Measurements from ENCODE around the gene OR52A5.
"Not testable (repeated sequence)": the region's sequence is repeated elsewhere in the genome, so short reads cannot be mapped to it uniquely, and the experiment has no call there.

The OR52A5 gene

DNA sequence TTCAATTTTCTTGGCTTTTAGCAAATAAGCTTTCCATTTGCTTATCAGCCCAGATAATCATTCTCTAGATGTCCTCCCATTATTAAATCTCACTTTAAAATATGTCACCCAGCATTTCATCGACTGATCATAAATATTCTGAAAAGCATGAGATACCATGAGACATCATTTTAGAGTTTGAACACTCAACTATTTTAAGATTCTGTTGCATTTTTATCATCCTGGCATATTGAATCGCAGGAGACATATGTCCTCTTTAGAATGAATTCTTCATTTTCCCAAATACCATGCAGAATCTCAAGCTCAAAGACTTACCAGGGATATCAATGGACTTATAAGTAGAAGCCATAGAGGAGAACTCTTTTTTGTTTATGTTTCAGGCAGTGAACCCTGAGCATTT, at the start of gene OR52A5:
TSS of gene OR52A5 (minus strand) at position 361 of the 400 bp plus-strand sequence. CDS start 5,714 bp downstream, outside the sequence.
- H3K27me3 Mint-ChIP-seq (ENCODE audit: low read depth), result no peaks in the 10 kb centered on the region
- no peak within 1 kb of the TSS for H3K4me3 Mint-ChIP-seq
- no peak within 1 kb of the TSS for H3K27ac Mint-ChIP-seq
- H3K9me3 Mint-ChIP-seq, result no peaks in the 10 kb centered on the region
- H3K4me1 Mint-ChIP-seq (ENCODE audit: low read depth), result no peaks in the 10 kb centered on the region
- no peaks in the 10 kb centered on the region for H3K36me3 Mint-ChIP-seq (ENCODE audit: low read depth)

GRCh38 chr11:5178046-5178837, 40.1 kb upstream of the OR52A5 start:
- Mint-ChIP-seq H3K27ac (no peak overlapping the region), H3K36me3 (ENCODE audit: low read depth) (no peaks in the 10 kb centered on the region), H3K27me3 (ENCODE audit: low read depth) (no peaks in the 10 kb centered on the region), H3K4me1 (ENCODE audit: low read depth) (no peaks in the 10 kb centered on the region), H3K4me3 (no peak overlapping the region), H3K9me3 (no peaks in the 10 kb centered on the region)

DNA sequence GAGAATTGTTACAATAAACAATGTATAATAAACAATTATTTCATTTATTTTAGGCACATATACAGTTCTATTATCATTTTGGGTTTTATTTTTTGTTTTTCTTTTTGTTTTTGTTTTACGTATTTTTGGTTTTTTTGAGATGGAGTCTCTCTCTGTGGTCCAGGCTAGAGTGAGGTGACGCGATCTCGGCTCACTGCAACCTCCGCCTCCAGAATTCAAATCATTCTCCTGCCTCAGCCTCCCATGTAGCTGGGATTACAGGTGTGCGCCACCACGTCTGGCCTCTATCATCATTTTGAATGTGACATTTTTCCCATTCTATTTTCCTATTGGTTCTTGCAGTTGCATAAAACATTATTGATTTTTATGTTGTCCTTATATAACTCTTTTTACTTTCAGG, 36.8 kb upstream of the OR52A5 start:
- Mint-ChIP-seq H3K4me3 (no peak overlapping the region), H3K27ac (no peak overlapping the region), H3K9me3 (no peaks in the 10 kb centered on the region), H3K36me3 (ENCODE audit: low read depth) (no peaks in the 10 kb centered on the region), H3K27me3 (ENCODE audit: low read depth) (no peaks in the 10 kb centered on the region), H3K4me1 (ENCODE audit: low read depth) (no peaks in the 10 kb centered on the region)

DNA sequence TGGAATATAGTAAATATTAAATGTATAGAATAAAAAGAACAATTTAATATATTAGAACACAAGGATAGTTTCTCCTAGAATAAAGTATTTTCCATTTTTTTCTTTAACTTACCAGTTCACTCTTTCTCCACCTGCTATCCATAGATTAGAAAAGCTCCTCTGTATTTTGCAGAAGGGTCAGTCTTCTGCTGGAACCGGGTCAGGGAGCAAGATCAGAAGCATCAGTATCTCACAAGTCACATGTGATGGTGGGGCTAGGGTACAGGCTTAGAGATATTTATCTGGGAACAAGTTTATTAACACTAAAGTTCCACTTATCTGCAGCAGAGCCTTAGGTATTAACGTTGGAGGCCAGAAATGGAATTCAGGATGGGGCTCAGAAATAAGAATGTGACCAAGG, 33.7 kb upstream of the OR52A5 start:
- Mint-ChIP-seq H3K9me3 (no peaks in the 10 kb centered on the region), H3K27me3 (ENCODE audit: low read depth) (no peaks in the 10 kb centered on the region), H3K27ac (no peak overlapping the region), H3K36me3 (ENCODE audit: low read depth) (no peaks in the 10 kb centered on the region), H3K4me3 (no peak overlapping the region), H3K4me1 (ENCODE audit: low read depth) (no peaks in the 10 kb centered on the region)

DNA sequence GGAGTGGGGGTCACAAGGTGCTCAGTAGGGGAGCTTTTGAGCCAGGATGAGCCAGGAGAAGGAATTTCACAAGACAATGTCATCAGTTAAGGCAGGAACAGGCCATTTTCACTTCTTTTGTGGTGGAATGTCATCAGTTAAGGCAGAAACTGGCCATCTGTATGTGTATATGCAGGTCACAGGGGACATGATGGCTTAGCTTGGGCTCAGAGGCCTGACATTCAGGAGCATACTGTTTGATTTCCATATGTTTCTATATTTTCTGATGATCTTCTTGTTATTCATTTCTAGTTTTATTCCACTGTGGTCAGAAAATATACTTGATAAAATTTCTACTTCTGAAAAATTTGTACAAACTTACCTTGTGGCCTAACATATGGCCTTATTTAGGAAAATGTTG, 27.7 kb upstream of the OR52A5 start:
- not testable (repeated sequence) for H3K36me3 Mint-ChIP-seq (ENCODE audit: low read depth); H3K4me3 Mint-ChIP-seq; H3K4me1 Mint-ChIP-seq (ENCODE audit: low read depth); H3K27me3 Mint-ChIP-seq (ENCODE audit: low read depth); H3K27ac Mint-ChIP-seq; H3K9me3 Mint-ChIP-seq

DNA sequence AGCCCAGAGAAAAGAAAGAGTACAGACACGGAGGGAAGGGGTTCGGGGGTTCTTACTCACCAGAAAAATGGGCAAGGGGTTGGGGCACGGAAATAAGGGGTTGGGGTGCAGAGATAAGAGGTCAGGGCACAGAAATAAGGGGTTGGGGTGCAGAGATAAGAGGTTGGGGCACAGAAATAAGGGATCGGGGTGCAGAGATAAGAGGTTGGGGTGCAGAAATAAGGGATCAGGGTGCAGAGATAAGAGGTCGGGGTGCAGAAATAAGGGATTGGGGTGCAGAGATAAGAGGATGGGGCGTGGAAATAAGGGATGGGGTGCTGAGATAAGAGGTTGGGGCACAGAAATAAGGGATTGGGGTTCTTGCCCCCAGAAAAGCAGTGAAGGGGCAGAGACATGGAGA, 26.7 kb upstream of the OR52A5 start:
- H3K4me3 Mint-ChIP-seq; H3K9me3 Mint-ChIP-seq; H3K27me3 Mint-ChIP-seq (ENCODE audit: low read depth); H3K27ac Mint-ChIP-seq; H3K36me3 Mint-ChIP-seq (ENCODE audit: low read depth); H3K4me1 Mint-ChIP-seq (ENCODE audit: low read depth): not testable (repeated sequence)

GRCh38 chr11:5161045-5161444, 22.9 kb upstream of the OR52A5 start:
- H3K27me3 Mint-ChIP-seq (ENCODE audit: low read depth), result not testable (repeated sequence)

DNA sequence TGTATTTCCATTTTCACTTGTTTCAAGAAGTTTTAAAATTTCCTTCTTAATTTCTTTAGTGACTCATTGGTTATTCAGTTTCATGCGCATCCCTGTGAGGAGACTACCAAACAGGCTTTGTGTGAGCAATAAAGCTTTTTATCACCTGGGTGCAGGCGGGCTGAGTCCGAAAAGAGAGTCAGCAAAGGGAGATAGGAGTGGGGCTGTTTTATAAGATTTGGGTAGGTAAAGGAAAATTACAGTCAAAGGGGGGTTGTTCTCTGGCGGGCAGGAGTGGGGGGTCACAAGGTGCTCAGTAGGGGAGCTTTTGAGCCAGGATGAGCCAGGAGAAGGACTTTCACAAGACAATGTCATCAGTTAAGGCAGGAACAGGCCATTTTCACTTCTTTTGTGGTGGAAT, 22.1 kb upstream of the OR52A5 start:
- not testable (repeated sequence) for H3K9me3 Mint-ChIP-seq; H3K4me1 Mint-ChIP-seq (ENCODE audit: low read depth); H3K36me3 Mint-ChIP-seq (ENCODE audit: low read depth); H3K27ac Mint-ChIP-seq; H3K4me3 Mint-ChIP-seq; H3K27me3 Mint-ChIP-seq (ENCODE audit: low read depth)

More at GRCh38 chr11:5161045-5161444, 22.9 kb upstream of the OR52A5 start:
- not testable (repeated sequence) for H3K4me3 Mint-ChIP-seq; H3K36me3 Mint-ChIP-seq (ENCODE audit: low read depth); H3K9me3 Mint-ChIP-seq; H3K4me1 Mint-ChIP-seq (ENCODE audit: low read depth); H3K27ac Mint-ChIP-seq

- no peaks in the 10 kb centered on the region for H3K27me3 Mint-ChIP-seq (ENCODE audit: low read depth)
- no peaks in the 10 kb centered on the region for H3K9me3 Mint-ChIP-seq
- H3K4me3 Mint-ChIP-seq, result no peak overlapping the region
- H3K36me3 Mint-ChIP-seq (ENCODE audit: low read depth), result no peaks in the 10 kb centered on the region
- H3K27ac Mint-ChIP-seq, result no peak overlapping the region
- H3K4me1 Mint-ChIP-seq (ENCODE audit: low read depth), result no peaks in the 10 kb centered on the region
These were observed 21.6 kb upstream of the OR52A5 start for GRCh38 chr11:5159806-5160205.

DNA sequence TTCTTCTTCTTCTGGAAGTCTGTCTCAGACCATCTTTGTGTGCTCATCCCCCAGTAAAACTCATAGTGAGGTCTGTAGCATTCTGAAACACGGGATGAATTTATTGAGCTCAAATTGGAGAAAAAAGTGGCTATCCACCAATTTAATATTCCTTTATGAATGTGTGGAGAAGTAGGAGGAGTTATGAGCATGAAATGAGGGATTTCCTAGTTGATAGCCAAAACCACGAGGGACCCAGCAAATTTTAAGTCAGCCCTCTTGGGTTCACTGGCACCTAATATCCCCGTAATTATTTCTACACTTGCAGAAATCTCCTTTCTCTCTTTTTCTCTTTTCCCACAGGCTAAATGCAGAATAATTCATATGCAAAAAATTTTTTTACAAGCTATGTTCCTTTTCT, 16.5 kb upstream of the OR52A5 start, which contains the start of gene OR52A1:
TSS of gene OR52A1 (minus strand) at position 101 of the 400 bp plus-strand sequence. CDS start 2,388 bp downstream, outside the sequence.
- H3K9me3 Mint-ChIP-seq, result no peaks in the 10 kb centered on the region
- no peak within 1 kb of the TSS for H3K27ac Mint-ChIP-seq
- no peak within 1 kb of the TSS for H3K4me3 Mint-ChIP-seq
- H3K36me3 Mint-ChIP-seq (ENCODE audit: low read depth), result no peaks in the 10 kb centered on the region
- no peaks in the 10 kb centered on the region for H3K27me3 Mint-ChIP-seq (ENCODE audit: low read depth)
- H3K4me1 Mint-ChIP-seq (ENCODE audit: low read depth), result no peaks in the 10 kb centered on the region

DNA sequence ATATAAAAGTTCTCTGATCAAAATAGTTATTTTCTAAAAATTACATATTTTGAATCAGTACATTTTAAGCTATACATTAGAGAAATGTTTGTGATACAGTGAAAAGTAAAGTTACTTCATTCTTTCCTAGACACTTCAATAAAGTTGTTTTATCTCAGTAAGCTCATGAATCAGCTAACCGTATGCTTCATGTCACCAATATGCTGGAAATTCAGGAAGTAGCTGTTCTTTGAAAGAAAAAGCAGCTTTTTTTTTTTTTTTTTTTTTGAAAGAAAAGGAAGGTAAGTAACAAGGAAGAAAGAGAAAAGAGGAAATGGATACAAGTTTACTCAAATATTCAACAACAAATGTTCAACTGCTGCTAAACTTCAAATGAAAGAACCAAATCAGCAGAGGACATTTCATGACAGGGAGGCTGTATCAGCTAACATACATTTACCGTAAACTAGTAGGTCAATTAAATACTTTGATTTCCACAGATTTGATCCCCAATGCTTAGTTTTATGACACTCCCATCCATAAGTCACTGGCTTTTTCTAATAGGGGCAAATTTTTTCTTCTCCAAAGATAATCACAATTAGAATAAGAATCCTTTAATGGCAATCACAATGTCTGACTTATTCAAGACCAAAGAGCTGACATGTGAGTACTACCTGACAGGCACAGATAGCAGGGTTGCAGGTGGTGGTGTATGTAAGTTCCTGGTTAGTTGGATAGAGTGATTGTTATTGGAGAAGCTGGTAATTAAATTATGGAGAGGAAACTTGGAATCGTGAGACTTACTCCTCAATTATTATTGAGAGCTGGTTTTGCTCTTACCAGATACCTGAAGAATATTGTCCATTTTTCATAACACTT, 15.6 kb upstream of the OR52A5 start:
- no peak overlapping the region for H3K27ac Mint-ChIP-seq
- H3K4me1 Mint-ChIP-seq (ENCODE audit: low read depth), result no peaks in the 10 kb centered on the region
- no peaks in the 10 kb centered on the region for H3K9me3 Mint-ChIP-seq
- H3K4me3 Mint-ChIP-seq, result no peak overlapping the region
- no peaks in the 10 kb centered on the region for H3K27me3 Mint-ChIP-seq (ENCODE audit: low read depth)
- no peaks in the 10 kb centered on the region for H3K36me3 Mint-ChIP-seq (ENCODE audit: low read depth)

DNA sequence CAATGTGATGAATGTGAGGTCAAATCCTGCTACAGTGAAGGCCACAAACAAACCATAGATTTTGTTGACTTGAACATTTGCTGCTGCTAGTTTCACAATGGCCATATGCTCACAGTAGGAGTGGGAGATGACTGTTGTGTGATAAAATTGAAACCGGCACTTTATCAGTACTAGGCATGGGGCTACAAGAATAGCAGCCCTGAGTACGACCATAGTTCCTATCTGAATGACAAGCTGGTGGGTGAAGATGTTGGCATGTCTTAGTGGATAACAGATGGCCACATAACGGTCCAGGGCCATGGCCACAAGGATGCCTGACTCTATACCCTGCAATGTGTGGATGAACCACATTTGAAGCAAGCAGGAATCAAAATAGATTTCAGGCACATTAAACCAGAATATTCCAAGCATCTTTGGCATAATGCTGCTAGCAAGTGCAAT, 13.6 kb upstream of the OR52A5 start:
- H3K4me3 Mint-ChIP-seq, result no peak overlapping the region
- H3K36me3 Mint-ChIP-seq (ENCODE audit: low read depth), result no peaks in the 10 kb centered on the region
- no peaks in the 10 kb centered on the region for H3K27me3 Mint-ChIP-seq (ENCODE audit: low read depth)
- H3K4me1 Mint-ChIP-seq (ENCODE audit: low read depth), result no peaks in the 10 kb centered on the region
- H3K9me3 Mint-ChIP-seq, result no peaks in the 10 kb centered on the region
- H3K27ac Mint-ChIP-seq, result no peak overlapping the region

DNA sequence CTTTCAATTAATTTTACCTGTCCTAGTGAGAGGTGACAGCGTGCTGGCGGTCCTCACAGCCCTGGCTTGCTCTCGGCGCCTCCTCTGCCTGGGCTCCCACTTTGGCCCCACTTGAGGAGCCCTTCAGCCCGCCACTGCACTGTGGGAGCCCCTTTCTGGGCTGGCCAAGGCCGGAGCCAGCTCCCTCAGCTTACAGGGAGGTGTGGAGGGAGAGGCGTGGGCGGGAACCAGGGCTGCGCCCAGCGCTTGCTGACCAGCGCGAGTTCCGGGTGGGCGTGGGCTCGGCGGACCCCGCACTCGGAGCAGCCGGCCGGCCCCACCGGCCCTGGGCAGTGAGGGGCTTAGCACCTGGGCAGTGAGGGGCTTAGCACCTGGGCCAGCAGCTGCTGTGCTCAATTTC, 6.0 kb upstream of the OR52A5 start:
- not testable (repeated sequence) for H3K36me3 Mint-ChIP-seq (ENCODE audit: low read depth); H3K27me3 Mint-ChIP-seq (ENCODE audit: low read depth); H3K4me3 Mint-ChIP-seq; H3K9me3 Mint-ChIP-seq; H3K4me1 Mint-ChIP-seq (ENCODE audit: low read depth); H3K27ac Mint-ChIP-seq

- no peak overlapping the region for H3K27ac Mint-ChIP-seq
- no peaks in the 10 kb centered on the region for H3K9me3 Mint-ChIP-seq
- H3K4me1 Mint-ChIP-seq (ENCODE audit: low read depth), result no peaks in the 10 kb centered on the region
- no peaks in the 10 kb centered on the region for H3K27me3 Mint-ChIP-seq (ENCODE audit: low read depth)
- H3K4me3 Mint-ChIP-seq, result no peak overlapping the region
- no peaks in the 10 kb centered on the region for H3K36me3 Mint-ChIP-seq (ENCODE audit: low read depth)
These were observed 1.1 kb downstream of the OR52A5 start for GRCh38 chr11:5137014-5137413.

GRCh38 chr11:5136261-5136660, 1.9 kb downstream of the OR52A5 start:
- Mint-ChIP-seq H3K36me3 (ENCODE audit: low read depth) (no peaks in the 10 kb centered on the region), H3K27me3 (ENCODE audit: low read depth) (no peaks in the 10 kb centered on the region), H3K9me3 (no peaks in the 10 kb centered on the region), H3K27ac (no peak overlapping the region), H3K4me1 (ENCODE audit: low read depth) (no peaks in the 10 kb centered on the region), H3K4me3 (no peak overlapping the region)
